SU-DHL-6 (cell line): Measurements from ENCODE around the gene JPH4.

Experiments
- H2AFZ ChIP-seq: fragments of 200-600 bp; sonication (generic); 2 replicates; pipeline ENCODE4 v1.6.1; 2014; ENCODE audit warnings: low read depth, mild to moderate bottlenecking, moderate library complexity, mixed read lengths, antibody characterized with exemption, low read length; ENCODE audit not compliant: severe bottlenecking
- H3F3A ChIP-seq: fragments of 200-600 bp; shearing (Covaris generic); 2 replicates; pipeline ENCODE4 v1.6.0; 2016; ENCODE audit warnings: antibody characterized with exemption, mild to moderate bottlenecking; ENCODE audit not compliant: insufficient read depth
- H3K27ac ChIP-seq: fragments of 200-600 bp; sonication (generic); 2 replicates; pipeline ENCODE4 v1.5.1; 2016; ENCODE audit warnings: low read depth, mild to moderate bottlenecking, low read length, moderate library complexity, mixed read lengths
- H3K27me3 ChIP-seq: fragments of 200-600 bp; sonication (generic), shearing (Covaris generic); 2 replicates; pipeline ENCODE4 v1.6.0; 2014; ENCODE audit warnings: mild to moderate bottlenecking, low read length
- H3K36me3 ChIP-seq: fragments of 200-600 bp; sonication (generic); 2 replicates; pipeline ENCODE4 v1.6.1; 2014; ENCODE audit warnings: mild to moderate bottlenecking, low read length, mixed read lengths
- H3K4me2 ChIP-seq: fragments of 300-600, 200-600 bp; shearing (Covaris generic), sonication (generic); 2 replicates; pipeline ENCODE4 v1.6.0; 2014; ENCODE audit warnings: low read length, low read depth, mild to moderate bottlenecking; ENCODE audit not compliant: poor library complexity, severe bottlenecking
- H3K4me3 ChIP-seq: fragments of 200-600 bp; sonication (generic); 2 replicates; pipeline ENCODE4 v1.5.1; 2014; ENCODE audit warnings: antibody characterized with exemption, low read length, mild to moderate bottlenecking, mixed read lengths; ENCODE audit not compliant: insufficient read depth, poor library complexity, severe bottlenecking
- H3K79me2 ChIP-seq: fragments of 200-600 bp; sonication (generic); 2 replicates; pipeline ENCODE4 v1.6.1; 2014; ENCODE audit warnings: mild to moderate bottlenecking, low read length, moderate library complexity; ENCODE audit not compliant: insufficient read depth
- H3K9ac ChIP-seq: fragments of 200-600 bp; sonication (generic); 2 replicates; pipeline ENCODE4 v1.7.0; 2014; ENCODE audit warnings: mild to moderate bottlenecking, low read length
- H3K9me2 ChIP-seq: fragments of 200-600 bp; sonication (generic); replicated peaks from 2 replicates; pipeline ENCODE4 v1.6.1; 2014; ENCODE audit warnings: low read length; ENCODE audit not compliant: insufficient read depth
- H3K9me3 ChIP-seq: fragments of 200-600 bp; sonication (generic); 2 replicates; pipeline ENCODE4 v1.6.1; 2014; ENCODE audit warnings: low read length, mixed read lengths; ENCODE audit not compliant: insufficient read depth
- H4K20me1 ChIP-seq: fragments of 200-600 bp; sonication (generic); 2 replicates; pipeline ENCODE4 v1.6.1; 2014; ENCODE audit warnings: low read depth, mild to moderate bottlenecking, antibody characterized with exemption, low read length, moderate library complexity, mixed read lengths
- CTCF ChIP-seq: fragments of 200-600 bp; sonication (generic); IDR thresholded peaks from one replicate; pipeline ENCODE4 v1.5.1; 2017; ENCODE audit warnings: antibody characterized with exemption, mild to moderate bottlenecking, low read length, moderate library complexity; ENCODE audit not compliant: insufficient read depth, poor library complexity, severe bottlenecking
- EZH2phosphoT487 ChIP-seq: fragments of 200-600 bp; sonication (generic), shearing (Covaris generic); conservative IDR thresholded peaks from 2 replicates; pipeline ENCODE4 v1.6.1; 2018; ENCODE audit warnings: mild to moderate bottlenecking, antibody characterized with exemption, low read length, moderate library complexity, mixed read lengths

JPH4 gene

GRCh38 chr14:23528555-23528954 lies 50.0 kb downstream of the JPH4 start:
- Histone ChIP-seq H3F3A (no peaks in the 10 kb centered on the region), H3K4me2 (no peak overlapping the region), H3K9me3 (no peaks in the 10 kb centered on the region), H3K79me2 (no peaks in the 10 kb centered on the region), H3K4me3 (no peak overlapping the region), H3K9me2 (no peaks in the 10 kb centered on the region), H2AFZ (no peak overlapping the region), H3K27ac (no peak overlapping the region), H3K9ac (no peak overlapping the region), H3K27me3 (no peaks in the 10 kb centered on the region), H3K36me3 (no peaks in the 10 kb centered on the region), H4K20me1 (no peaks in the 10 kb centered on the region)
- TF ChIP-seq EZH2phosphoT487: no peak
- no peak for TF ChIP-seq CTCF

GRCh38 chr14:23525611-23526010 lies 53.0 kb downstream of the JPH4 start:
- no peaks in the 10 kb centered on the region for H3K9me2 ChIP-seq
- no peaks in the 10 kb centered on the region for H3K79me2 ChIP-seq
- H3K27ac ChIP-seq: no peak overlapping the region
- H3K9ac ChIP-seq: no peak overlapping the region
- no peaks in the 10 kb centered on the region for H4K20me1 ChIP-seq
- H3K27me3 ChIP-seq: no peaks in the 10 kb centered on the region
- TF ChIP-seq CTCF (no peak), EZH2phosphoT487 (no peak)
- no peaks in the 10 kb centered on the region for H3F3A ChIP-seq
- no peak overlapping the region for H3K4me3 ChIP-seq
- no peaks in the 10 kb centered on the region for H3K36me3 ChIP-seq
- H2AFZ ChIP-seq: no peak overlapping the region
- H3K4me2 ChIP-seq: no peak overlapping the region
- no peaks in the 10 kb centered on the region for H3K9me3 ChIP-seq

GRCh38 chr14:23524954-23525353 lies 53.6 kb downstream of the JPH4 start:
- Histone ChIP-seq H3K27ac (no peak overlapping the region), H3F3A (no peaks in the 10 kb centered on the region), H4K20me1 (no peaks in the 10 kb centered on the region), H3K27me3 (no peaks in the 10 kb centered on the region), H3K36me3 (no peaks in the 10 kb centered on the region), H3K9me3 (no peaks in the 10 kb centered on the region), H3K4me2 (no peak overlapping the region), H3K9me2 (no peaks in the 10 kb centered on the region), H3K79me2 (no peaks in the 10 kb centered on the region), H2AFZ (no peak overlapping the region), H3K9ac (no peak overlapping the region), H3K4me3 (no peak overlapping the region)
- TF ChIP-seq EZH2phosphoT487 (no peak), CTCF (no peak)
